ENCODE data around the gene AMFR. TPM values are rescaled to one million over a fixed set of nuclear protein-coding genes. Genes with fewer than 3 reads are reported as not detected.

Gene AMFR
- total RNA-seq, 3 donors from 2014 or later (not counting 1 experiment from before 2014, with no cell fraction given): 58.4 to 87.1 (median 71.7) TPM

DNA sequence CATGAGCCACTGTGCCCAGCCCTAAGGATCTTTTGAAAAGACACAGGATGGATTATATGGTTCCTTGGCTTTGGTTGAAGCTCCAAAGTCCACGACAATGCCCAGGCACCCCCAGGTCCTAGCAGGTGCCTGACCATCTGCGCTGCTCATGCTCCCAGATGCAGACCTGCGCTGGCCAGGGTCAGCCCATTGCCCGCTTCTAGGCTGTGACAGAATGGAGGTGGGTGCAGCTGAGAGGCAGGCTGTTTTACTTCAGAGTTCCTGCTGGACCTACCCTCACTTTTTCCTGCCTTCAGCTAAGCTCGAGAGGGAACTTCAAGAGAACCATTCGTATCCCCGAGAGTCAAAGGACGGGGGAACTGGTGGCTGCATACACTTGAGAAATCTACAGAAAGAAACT is 60.5 kb downstream of the AMFR start:
- TF ChIP-seq, protein P1, sequence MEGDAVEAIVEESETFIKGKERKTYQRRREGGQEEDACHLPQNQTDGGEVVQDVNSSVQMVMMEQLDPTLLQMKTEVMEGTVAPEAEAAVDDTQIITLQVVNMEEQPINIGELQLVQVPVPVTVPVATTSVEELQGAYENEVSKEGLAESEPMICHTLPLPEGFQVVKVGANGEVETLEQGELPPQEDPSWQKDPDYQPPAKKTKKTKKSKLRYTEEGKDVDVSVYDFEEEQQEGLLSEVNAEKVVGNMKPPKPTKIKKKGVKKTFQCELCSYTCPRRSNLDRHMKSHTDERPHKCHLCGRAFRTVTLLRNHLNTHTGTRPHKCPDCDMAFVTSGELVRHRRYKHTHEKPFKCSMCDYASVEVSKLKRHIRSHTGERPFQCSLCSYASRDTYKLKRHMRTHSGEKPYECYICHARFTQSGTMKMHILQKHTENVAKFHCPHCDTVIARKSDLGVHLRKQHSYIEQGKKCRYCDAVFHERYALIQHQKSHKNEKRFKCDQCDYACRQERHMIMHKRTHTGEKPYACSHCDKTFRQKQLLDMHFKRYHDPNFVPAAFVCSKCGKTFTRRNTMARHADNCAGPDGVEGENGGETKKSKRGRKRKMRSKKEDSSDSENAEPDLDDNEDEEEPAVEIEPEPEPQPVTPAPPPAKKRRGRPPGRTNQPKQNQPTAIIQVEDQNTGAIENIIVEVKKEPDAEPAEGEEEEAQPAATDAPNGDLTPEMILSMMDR (IDR thresholded peaks at IDR 0.05): no peak
- intact Hi-C loops (cut with micrococcal nuclease): no loop called here
- WGBS (ENCODE audit: insufficient coverage): 96% methylated on average over 8 of the region's 8 CpGs
- H3K4me1 ChIP-seq (ENCODE audit: control insufficient read depth, insufficient read depth, low read length): no peaks in the 10 kb centered on the region
- Mint-ChIP-seq H3K27me3 (ENCODE audit: low read depth in 2 of 2) (no peaks in the 10 kb centered on the region), H3K27ac (no peak overlapping the region), H3K4me3 (no peak overlapping the region), H3K4me1 (no peaks in the 10 kb centered on the region), H3K9me3 (no peaks in the 10 kb centered on the region), H3K36me3 (no peaks in the 10 kb centered on the region)
- DNase-seq (no peak), ATAC-seq (no peak)
- H3K27me3 ChIP-seq (ENCODE audit: control insufficient read depth, insufficient read depth, low read length): no peaks in the 10 kb centered on the region
- H3K36me3 ChIP-seq (ENCODE audit: control insufficient read depth, insufficient read depth, low read length): peaks cover 50% of the 10 kb centered on the region
- H3K9me3 ChIP-seq (ENCODE audit: control insufficient read depth, insufficient read depth, low read length): no peaks in the 10 kb centered on the region
- H3K27ac ChIP-seq (ENCODE audit: low read length): no peak overlapping the region
- H3K4me3 ChIP-seq (ENCODE audit: low read length): no peak overlapping the region

DNA sequence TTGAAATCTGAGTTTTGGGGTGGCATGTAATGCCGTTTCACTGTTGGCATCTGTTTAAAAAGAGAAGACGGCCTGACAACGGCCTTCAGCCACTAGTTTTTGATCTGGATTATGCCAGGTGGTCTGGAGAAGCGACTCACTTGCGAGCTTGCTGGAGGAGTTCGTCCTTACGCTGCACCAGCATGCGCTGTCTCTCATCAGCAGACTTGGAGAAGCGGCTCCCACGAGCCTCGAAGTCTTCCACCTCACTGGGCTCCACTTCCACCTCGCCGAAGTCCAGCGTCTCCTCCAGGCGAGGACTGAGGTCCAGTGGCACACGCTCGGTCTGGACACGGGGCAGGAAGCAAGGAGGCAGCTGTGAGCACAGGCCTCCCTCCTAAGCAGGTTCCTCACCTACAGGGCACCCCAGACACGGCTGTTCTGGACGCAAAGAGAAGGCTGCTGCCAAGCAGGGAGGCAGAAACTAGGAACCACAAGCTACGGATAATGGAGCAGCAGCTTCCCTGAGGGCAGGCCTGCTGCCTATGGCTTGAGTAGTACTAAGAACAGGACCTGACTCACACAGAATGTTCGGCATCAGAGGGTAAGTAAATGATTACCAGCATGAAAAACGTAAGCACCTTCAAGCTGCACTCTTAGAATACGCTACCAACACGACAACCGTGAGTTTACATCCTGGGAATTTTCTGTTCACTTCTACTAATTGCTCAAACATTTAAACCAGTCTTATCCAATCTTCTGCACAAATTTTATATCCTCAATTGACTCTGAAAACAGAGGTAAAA is 61.4 kb downstream of the AMFR start:
- intact Hi-C loops (cut with micrococcal nuclease): no loop called here
- H3K27me3 ChIP-seq (ENCODE audit: control insufficient read depth, insufficient read depth, low read length): no peaks in the 10 kb centered on the region

DNA sequence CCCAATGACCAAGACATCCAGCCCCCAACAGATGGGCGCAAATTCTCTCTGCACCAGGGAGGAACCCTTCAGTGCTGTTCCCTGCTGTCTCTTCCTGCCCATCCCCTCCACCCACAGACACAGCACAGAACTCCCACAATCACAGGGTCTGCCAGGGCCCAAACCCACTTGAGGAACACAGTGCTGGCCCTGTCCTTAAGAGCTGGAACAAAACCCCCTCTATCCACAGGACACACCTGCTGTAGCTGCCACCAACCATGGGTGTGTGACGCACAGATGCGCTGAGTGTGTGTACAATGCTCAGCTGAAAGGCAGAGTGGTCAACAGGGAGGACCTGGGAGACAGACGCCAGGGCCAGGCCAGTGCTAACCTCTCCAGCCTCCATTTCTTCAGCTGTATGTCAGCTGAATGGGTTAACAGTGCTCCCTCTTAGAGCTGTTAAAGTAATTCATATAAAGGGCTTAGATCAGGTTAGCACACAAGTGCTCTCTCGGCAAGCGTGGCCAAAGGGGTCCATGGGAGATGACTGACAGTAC is 62.1 kb downstream of the AMFR start:
- Mint-ChIP-seq H3K36me3 (no peaks in the 10 kb centered on the region), H3K4me3 (no peak overlapping the region), H3K9me3 (no peaks in the 10 kb centered on the region), H3K4me1 (no peaks in the 10 kb centered on the region), H3K27ac (no peak overlapping the region), H3K27me3 (ENCODE audit: low read depth in 2 of 2) (no peaks in the 10 kb centered on the region)
- Histone ChIP-seq H3K36me3 (ENCODE audit: control insufficient read depth, insufficient read depth, low read length) (peaks cover 42% of the 10 kb centered on the region), H3K4me3 (ENCODE audit: low read length) (no peak overlapping the region), H3K4me1 (ENCODE audit: control insufficient read depth, insufficient read depth, low read length) (no peaks in the 10 kb centered on the region), H3K27ac (ENCODE audit: low read length) (no peak overlapping the region), H3K9me3 (ENCODE audit: control insufficient read depth, insufficient read depth, low read length) (no peaks in the 10 kb centered on the region), H3K27me3 (ENCODE audit: control insufficient read depth, insufficient read depth, low read length) (no peaks in the 10 kb centered on the region)
- ATAC-seq: no peak
- TF ChIP-seq, protein P1 (IDR thresholded peaks at IDR 0.05): no peak
- intact Hi-C loops (cut with micrococcal nuclease): no loop called here
- WGBS (ENCODE audit: insufficient coverage): 97% methylated on average over 6 of the region's 6 CpGs
- no peak for DNase-seq

More for the DNA sequence above, 61.4 kb downstream of the AMFR start:
- no peaks in the 10 kb centered on the region for H3K9me3 Mint-ChIP-seq
- no peaks in the 10 kb centered on the region for H3K4me1 ChIP-seq (ENCODE audit: control insufficient read depth, insufficient read depth, low read length)
- ATAC-seq (no peak), DNase-seq (no peak)
- WGBS (ENCODE audit: insufficient coverage): 97% methylated on average over 26 of the region's 26 CpGs
- H3K27me3 Mint-ChIP-seq (ENCODE audit: low read depth in 2 of 2): no peaks in the 10 kb centered on the region
- no peak overlapping the region for H3K27ac ChIP-seq (ENCODE audit: low read length)
- no peaks in the 10 kb centered on the region for H3K9me3 ChIP-seq (ENCODE audit: control insufficient read depth, insufficient read depth, low read length)
- H3K27ac Mint-ChIP-seq: no peak overlapping the region
- H3K4me3 ChIP-seq (ENCODE audit: low read length): no peak overlapping the region
- H3K36me3 Mint-ChIP-seq: no peaks in the 10 kb centered on the region
- no peak overlapping the region for H3K4me3 Mint-ChIP-seq
- H3K4me1 Mint-ChIP-seq: no peaks in the 10 kb centered on the region
- peaks cover 49% of the 10 kb centered on the region for H3K36me3 ChIP-seq (ENCODE audit: control insufficient read depth, insufficient read depth, low read length)
- TF ChIP-seq, protein P1 (IDR thresholded peaks at IDR 0.05): no peak
